NOMO-1 treated with DMSO at 0.1 percent for 48 hours (cell line): ENCODE results near the gene BACH2.
"Not testable (repeated sequence)": the region's sequence is repeated elsewhere in the genome, so short reads cannot be mapped to it uniquely, and the experiment has no call there.

Source experiments
- DNase-seq: peaks from one replicate; lab custom pipeline; 2025; ENCODE audit not compliant: unreplicated experiment; lab: John Stamatoyannopoulos, UW

The BACH2 gene

DNA sequence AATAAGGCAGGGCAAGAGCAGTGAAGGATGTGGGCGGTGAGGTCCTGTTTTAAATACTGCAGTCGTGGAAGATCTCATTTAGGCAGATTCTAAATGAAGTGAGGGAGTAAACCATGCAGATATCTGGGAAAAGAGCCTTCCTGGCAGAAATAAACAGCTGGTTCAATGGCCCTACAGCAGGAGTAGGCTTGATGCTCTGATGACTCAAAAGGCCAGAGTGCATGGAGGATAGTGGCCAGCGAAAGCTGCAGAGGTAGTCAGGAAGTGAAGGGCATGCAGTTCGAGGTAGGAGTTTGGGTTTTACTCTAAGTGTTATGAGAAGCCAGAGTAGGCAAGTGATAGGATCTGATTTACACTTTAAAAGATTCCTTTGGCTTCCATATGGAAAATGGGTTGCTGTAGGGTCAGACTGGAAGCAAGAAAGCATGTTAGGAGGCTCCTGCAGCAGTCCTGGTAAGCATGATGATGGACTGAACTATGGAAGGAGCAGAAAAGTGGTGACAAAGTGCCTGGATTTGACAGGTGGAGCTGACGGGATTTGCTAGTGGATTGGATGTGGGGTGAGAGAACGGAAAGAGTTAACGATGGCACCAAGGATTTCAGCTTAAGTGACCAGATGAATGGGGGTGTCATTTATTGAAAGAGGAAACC lies 252.3 kb downstream of the BACH2 start:
- DNase-seq, result no peak

DNA sequence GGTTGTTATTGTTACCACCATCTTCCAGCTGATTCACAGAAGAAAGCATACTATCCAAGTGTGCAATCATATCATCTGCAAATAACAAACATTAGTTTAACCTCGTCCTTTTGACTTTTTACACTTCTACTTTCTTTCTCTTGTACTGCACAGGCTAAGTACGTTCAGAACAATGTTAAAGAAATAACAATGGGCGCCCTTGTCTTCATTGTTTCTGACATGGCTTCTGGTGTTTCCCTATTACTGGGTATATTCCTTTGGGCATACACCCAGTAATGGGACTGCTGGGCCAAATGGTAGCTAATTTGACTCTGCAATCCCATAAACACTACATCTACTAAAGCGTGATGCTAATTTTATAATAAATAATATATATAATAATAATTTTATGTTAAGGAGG lies 255.7 kb downstream of the BACH2 start:
- no peak for DNase-seq

DNA sequence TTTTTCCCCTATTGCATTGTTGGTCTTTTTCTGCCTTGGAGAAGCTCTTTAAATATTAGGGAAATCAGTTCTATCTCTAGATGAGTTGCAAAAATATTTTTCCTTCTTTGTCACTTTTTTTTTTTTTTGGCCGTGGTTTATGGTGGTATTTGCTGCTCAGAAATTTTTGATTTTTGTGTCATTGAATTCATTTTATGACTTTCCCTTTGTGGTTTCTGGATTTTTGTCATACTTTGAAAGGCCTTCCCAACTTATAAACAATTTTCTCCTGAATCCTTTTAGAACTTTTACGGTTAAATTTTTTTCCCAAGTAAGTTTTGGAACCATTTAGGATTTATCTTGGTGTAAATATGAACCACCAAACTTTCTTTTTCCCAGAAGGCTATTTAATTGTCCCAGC lies 256.7 kb downstream of the BACH2 start:
- DNase-seq, result no peak

DNA sequence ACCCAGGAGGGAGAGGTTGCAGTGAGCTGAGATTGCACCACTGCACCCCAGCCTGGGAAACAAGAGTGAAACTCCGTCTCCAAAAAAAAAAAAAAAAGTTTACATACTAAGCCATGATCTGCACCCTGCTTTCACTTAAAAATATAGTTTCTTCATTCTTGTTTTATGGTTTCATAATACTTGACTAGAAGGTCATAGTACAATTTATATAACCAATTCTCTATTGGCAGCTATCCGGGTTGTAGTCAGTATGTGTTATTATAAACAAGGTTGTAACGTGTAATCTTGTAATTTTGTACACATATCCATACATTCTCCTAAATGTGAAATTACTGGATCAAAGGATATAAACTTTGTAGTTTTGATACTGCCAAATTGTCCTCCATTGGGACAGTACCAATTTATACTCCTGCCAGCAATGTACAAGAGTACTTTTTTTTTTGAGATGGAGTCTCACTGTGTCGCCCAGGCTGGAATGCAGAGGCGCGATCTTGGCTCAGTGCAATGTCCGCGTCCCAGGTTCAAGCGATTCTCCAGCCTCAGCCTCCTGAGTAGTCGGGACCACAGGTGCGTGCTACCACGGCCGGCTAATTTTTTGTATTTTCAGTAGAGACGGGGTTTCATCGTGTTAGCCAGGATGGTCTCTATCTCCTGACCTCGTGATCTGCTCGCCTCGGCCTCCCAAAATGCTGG lies 257.5 kb downstream of the BACH2 start:
- DNase-seq, result no peak

DNA sequence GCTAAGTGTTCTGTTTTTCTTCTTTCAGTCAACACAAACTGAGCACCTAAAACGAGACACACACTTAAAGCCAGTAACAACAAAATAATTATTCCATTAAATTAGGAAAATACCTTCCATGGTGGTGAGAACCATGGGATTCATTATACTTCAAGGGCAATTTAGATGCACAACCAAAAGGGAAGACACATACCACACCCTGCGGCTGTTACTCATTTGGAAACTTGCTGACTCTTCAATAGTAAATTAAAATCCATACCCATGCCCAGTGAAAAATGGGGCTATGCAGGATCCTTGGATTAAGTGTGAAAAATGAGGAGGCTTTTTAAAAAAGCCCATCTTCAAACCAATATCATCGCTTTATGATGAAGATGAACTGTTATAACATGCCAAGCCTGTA lies 259.7 kb downstream of the BACH2 start:
- DNase-seq, result no peak

DNA sequence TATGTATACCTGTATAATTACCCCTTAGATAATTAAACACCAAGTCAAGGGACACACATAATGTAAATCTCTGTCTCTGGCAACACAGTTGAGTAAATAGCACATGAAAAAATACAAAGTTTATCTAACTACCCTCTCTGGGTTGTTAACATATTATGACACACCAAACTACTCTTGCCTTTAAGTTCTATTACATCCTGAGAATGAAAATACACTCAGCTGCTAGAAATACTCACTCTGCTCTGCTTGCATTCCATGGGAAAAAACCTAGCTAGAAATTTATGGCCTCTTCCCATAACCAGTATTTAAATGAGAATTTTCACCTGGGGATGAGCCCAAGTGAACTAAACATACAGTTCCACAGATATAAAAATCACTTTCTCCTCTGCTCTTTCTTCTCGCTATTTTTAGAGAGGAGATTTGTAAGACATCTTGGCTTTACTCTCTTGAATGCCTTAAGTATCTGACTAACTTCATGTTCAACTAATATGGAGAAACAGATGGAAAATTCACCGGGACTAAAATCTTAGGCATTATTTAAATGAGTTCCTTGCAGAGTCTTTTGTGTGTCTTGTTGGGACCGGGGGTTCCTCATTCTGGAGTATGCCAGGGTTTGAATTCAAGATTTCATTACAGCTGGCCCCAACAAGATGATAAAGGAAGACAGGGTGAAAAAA lies 261.5 kb downstream of the BACH2 start:
- DNase-seq, result no peak

DNA sequence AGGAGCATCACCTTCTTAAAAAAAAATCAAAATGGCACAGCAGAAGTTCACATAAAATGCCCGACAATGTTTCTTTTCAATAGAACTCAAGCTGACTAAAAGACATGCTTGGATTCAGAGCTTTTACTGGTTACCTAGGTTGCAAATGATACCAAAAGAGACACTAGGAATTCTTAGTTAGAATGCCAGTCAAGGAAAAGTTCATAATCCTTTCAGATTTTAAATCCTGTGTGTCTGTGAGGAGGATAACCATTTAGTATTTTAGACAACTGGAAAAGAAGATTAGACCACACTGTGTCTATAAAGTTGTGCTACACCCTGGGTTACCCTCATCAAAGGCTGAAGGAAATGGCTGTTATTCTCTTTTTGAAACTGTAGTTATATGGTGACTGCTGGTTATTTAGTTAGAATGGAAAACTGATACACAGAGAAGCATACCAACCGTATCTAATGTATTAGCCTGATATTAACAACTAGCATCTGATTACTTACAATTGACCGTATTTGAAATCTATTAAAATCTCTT lies 262.8 kb downstream of the BACH2 start:
- no peak for DNase-seq

DNA sequence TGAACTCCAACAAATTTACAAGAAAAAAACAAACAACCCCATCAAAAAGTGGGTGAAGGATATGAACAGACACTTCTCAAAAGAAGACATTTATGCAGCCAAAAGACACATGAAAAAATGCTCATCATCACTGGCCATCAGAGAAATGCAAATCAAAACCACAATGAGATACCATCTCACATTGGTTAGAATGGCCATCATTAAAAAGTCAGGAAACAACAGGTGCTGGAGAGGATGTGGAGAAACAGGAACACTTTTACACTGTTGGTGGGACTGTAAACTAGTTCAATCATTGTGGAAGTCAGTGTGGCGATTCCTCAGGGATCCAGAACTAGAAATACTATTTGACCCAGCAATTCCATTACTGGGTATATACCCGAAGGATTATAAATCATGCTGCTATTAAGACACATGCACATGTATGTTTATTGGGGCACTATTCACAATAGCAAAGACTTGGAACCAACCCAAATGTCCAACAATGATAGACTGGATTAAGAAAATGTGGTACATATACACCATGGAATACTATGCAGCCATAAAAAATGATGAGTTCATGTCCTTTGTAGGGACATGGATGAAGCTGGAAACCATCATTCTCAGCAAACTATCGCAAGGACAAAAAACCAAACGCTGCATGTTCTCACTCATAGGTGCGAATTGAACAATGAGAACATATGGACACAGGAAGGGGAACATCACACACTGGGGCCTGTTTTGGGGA lies 264.0 kb downstream of the BACH2 start:
- DNase-seq, result not testable (repeated sequence)

DNA sequence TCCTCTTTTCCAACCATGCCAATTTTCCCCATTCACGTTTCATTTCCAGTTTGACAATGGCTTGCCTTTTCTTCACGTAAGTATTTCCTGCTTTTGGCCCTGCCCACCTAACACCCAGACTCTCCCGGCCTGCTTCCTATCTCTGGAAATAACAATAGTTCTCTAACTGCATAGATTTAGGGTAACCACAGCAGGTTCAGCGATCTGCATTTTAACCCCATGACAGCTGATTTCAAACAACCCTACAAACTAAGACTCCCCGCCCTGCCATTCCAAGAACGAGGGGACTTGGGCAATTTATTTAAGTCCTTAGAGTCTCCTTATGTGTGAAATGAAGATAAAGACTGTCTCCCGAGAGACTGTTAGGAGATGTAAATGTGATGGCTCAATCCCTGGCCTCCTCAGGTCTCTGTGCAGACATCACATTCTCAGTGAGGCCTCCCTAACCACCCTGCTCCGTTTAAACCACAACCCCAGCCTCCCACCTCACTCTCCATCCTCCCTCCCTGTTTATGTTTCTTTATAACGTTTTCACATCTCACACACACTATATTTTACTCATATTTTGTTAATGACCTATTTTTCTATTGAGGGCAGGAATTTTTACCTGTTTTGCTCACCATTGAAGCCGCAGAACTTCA lies 267.5 kb downstream of the BACH2 start:
- no peak for DNase-seq

DNA sequence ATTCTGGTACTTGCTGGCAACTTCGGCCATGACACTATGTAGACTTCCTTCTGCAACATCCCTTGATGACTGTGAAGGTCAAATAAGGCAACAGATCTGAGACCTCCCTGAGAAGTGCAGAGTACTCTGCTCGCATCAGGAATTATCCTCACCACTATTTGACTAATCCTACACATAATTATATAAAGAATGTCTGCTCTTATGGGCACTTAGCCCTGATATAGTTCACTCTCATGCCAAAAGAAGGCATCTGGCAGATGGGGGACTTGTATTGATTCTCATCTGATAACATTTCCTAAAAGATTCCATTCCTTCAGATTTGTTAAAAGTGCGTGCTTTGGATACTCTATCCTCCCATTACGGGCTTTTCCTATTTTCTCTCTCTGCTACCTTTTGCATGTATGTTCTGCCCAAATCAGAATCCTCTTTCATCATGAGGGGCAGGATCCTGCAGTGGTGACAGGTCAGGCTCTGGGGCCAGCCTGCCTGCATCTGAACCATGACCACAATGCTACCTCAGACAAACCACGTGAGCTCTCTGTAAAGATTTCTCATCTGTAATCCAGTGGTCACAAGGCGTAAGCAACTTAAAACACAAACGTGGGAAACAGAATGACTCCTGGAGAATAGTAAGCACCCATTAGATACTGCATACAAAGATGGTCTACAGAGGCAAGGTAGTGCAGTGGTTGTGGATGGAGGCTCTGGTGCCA lies 268.4 kb downstream of the BACH2 start:
- DNase-seq, result no peak

DNA sequence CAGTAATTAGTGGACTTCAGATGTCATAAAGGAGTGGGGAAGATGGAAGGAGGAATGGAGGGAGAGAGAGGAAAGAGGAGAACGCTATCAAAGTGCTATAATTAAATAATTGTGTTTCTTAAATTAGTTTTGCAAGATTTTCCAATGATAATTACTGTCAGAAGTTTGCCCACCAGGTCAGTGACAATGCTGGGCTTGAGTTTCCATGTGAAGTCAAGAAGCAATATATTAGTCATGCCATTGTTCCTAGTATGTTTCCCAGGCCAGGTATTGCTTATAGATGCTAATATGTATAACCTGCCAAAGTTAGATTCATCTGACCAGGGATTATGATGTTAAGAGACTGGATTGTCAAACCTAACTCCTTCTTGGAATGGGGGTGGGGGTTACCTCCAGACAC lies 270.4 kb downstream of the BACH2 start:
- no peak for DNase-seq

DNA sequence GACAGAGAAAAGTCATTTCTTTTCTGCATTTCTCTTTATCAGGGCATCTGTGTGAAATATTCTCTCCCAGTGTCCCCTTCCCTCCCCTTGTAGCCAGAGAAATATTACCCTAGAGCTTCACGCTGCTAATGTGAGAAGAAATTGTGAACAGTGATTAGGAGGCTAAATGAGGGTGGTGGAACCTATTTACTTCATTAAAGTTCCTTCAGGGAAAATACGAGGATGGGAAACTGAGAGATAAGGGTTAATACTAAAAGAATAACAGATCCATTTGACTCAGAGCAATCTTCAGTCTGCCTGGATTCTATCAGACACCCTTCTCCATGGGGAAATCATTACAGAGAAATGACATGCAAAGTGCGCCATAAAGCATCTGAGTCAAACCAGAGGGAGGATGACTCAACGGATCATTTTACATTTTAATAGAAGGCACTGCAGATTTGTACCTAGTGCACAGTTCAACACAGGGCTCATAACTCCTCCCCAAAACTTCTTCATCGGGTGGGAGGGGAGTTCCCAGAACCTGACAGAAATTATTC lies 271.1 kb downstream of the BACH2 start:
- DNase-seq, result peak; percentile 3

DNA sequence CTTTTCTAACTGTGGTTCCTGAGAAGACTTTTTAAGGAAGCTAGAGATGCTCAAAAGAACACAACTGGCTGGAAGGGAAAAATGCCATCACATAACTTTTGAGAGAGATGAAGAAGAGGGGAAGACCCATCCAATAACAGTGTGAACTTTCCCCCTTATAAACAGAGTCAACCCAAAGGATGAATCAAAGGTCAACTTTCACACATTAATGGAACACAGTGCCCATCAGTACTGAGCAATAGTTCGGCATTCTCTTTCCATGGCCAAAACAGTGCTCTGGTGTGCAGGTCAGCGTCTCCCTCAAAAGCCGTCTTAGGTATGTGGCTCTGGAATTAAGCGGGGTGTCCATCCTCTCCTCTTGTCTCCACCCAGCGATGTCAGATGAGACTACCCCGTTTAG lies 272.0 kb downstream of the BACH2 start:
- no peak for DNase-seq

DNA sequence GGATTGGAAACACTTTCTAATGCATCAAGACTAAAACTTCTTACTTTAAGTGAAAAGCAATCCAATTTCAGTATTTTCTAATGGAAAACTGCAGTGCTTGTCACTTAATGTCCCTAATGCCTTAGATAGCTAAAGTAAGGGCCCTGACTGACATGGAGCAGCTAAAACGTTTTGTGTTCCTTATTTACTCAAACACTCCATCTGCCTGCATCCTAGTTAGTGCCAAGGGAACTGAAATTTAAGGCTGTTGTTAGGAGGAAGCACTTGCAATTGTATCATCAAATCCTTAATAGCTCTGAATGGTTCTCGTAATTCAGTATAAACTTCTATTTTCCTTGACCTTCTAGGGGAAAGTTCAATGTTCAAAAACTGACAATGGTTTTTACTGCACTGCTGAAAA lies 274.9 kb downstream of the BACH2 start:
- DNase-seq, result peak; percentile 5

DNA sequence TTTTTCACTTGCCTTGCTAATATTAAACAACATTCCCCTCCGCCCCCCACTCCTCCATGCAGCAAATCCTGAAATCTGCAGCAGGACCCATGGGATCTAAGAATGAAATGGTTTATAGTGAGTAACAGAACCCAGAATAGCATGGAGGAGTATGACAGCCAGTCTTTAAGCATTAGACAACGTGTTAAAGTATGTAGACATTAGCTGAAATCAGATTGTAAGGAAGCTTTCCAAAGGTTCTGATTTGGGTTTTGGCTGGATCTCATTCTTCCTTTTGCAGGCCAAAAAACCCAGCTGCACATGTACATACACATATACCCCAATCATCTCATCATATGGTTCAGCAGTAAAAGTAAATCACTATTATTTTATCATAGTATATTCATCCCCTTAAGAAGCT lies 275.9 kb downstream of the BACH2 start:
- no peak for DNase-seq

DNA sequence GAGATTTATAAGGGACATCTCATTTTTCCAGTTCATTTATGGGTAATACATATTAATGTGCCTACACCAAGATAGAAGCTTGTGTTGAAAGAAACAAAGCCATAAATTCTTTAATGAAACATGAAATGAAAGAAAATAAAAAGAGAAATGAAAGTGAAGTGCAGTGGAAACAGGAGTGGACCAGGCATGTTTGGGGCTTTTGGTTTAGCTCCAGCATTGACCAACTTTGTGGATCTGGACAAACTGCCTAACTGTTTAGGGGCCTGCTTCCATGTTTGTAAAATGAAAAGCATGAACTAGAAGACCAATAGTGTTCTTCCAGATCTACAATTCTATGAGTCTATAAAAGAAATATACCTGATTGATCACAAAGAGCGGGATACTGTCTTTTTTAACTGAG lies 277.4 kb downstream of the BACH2 start:
- DNase-seq, result peak; percentile 75

DNA sequence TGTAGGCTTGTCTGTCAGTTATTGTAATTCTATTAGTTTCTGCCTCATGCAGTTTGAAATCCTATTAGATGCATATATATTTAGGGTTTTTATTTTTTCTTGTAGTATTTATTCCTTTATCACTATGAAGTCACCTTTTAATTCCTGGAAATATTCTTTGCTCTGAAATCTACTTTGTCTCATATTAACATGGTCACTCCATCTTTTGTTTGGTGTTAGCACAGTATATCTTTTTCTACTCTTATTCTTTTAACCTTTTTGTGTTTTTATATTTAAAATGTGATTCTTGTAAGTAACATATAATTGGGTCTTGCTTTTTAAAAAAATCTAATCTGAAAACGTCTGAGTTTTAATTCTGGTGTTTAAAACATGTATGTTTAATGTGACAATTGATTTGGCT lies 280.8 kb downstream of the BACH2 start:
- DNase-seq, result no peak

DNA sequence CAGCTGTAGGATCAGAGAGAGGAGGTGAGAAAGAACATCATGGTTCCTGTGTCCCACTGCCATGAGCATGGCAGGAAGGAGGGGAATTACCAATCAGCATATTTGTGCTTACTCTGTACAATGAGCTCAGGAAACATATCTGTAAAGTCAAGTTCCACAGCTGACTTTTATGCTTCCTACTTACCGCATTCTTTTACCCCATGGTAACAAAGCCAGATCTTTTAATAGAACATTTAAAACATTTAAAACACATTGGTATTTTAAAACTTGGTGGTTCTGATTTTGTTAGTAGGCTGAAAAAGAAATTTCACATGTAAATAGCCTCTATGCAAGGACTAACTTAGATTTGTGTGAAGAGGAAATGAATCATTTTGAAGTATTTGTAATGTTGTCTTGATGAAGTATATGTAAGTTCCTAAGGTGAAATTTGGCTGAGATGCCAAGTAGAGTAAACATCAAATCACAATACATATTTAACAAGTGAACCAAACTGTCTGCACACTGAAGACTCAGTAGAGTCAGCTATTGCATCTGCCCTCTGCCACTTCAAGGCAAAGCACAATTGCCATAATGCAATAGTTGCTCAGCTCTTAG lies 287.6 kb downstream of the BACH2 start:
- DNase-seq, result no peak

DNA sequence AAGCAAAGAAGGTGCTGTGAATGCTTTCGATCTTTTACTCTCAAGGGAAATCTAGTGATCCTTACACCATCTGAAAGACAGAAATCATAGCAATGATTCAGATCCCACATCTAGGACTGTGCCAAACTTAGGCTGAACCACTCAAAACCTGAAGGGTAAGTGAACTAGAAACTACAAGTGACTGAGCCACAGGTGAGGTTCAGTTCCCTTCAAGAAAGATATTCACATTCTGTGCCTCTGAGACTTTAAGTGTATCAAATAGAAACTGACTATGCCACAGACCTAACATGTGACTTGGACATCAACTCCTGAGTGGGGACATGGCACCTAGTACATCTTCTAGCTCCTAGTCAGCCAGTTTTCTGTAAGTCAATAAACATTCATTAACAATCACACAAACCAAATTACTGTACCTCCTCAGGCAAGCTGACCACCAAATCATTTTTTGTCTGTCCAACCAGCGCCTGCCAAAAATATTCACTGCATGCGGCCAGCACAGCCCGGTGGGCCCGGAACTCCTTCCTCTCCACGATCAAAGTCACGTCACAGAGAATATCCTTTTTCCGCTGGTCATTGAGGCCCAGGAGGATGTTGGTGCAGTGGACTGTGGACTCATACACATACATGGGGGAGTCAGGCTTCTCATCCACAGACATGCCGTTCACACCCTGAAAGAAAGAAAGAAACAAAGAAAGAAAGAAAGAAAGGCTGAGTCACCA lies 288.3 kb downstream of the BACH2 start:
- DNase-seq, result no peak
